MG63 (cell line): ENCODE measurements around the gene SPC25. TPM values are rescaled to one million over a fixed set of nuclear protein-coding genes. Genes with fewer than 3 reads are reported as not detected.
"Not testable (repeated sequence)": the region's sequence is repeated elsewhere in the genome, so short reads cannot be mapped to it uniquely, and the experiment has no call there.

Experiments used
- DNase-seq: peaks from one replicate; pipeline ENCODE4 v3.0.0-alpha.2; 2020
- H3K27me3 ChIP-seq: fragments of 250-450 bp; sonication (Bioruptor Pico); 2 replicates; pipeline ENCODE4 v1.5.1; 2020; ENCODE audit warnings: mild to moderate bottlenecking, moderate library complexity
- H3K36me3 ChIP-seq: fragments of 250-450 bp; sonication (Bioruptor Pico); 2 replicates; pipeline ENCODE4 v1.5.1; 2020; ENCODE audit warnings: mild to moderate bottlenecking, moderate library complexity
- H3K4me3 ChIP-seq: fragments of 250-450 bp; sonication (Bioruptor Pico); 2 replicates; pipeline ENCODE4 v1.5.1; 2020; ENCODE audit warnings: mild to moderate bottlenecking, moderate library complexity
- H3K9me3 ChIP-seq: fragments of 250-450 bp; sonication (Bioruptor Pico); 2 replicates; pipeline ENCODE4 v1.5.1; 2020; ENCODE audit warnings: mild to moderate bottlenecking, moderate library complexity
- total RNA-seq: library from RNA; depleted of rRNA; stranded (reverse); fragments of >200 nt; shearing (Covaris generic); gene quantifications from 2 replicates; pipeline ENCODE4 v1.2.3, GENCODE V29; 2014; ENCODE audit warnings: low replicate concordance; rRNA removed

Gene SPC25
- total RNA-seq: 28.1 and 32.4 TPM in 2 replicates

GRCh38 chr2:168890006-168890782 is at the start of gene SPC25:
SPC25 (minus strand) TSS chr2:168890430; CDS start chr2:168889519, 911 bp downstream.
- Histone ChIP-seq H3K4me3 (peak within 1 kb of the TSS; percentile 86), H3K9me3 (no peaks in the 10 kb centered on the region), H3K36me3 (peaks cover 21% of the 10 kb centered on the region), H3K27me3 (peaks cover 8% of the 10 kb centered on the region)
- DNase-seq: peak; percentile 94

DNA sequence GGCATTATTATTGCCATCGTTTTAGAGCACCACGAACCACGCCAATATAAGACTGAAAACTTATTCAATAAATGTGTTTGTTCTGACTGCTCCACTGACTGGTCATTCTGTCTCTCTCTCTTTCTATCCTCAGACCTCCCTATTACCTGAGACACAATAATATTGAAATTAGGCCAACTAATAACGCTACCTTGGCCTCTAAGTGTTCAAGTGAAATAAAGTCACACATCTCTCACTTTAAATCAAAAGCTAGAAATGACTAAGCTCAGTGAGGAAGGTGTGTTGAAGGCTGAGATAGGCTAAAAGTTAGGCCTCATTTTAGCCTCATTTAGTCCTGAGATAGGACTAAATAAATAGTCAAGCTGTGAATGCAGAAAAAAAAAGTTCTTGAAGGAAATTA is 49.7 kb upstream of the SPC25 start:
- H3K4me3 ChIP-seq: no peak overlapping the region
- H3K9me3 ChIP-seq: no peaks in the 10 kb centered on the region
- no peak for DNase-seq
- H3K27me3 ChIP-seq: peaks cover 5% of the 10 kb centered on the region; the same call in 1 of the 2 replicates
- no peaks in the 10 kb centered on the region for H3K36me3 ChIP-seq

- no peak for DNase-seq
- Histone ChIP-seq H3K36me3 (no peaks in the 10 kb centered on the region), H3K27me3 (0 out of 2 replicates have a peak, but pooled peaks cover 2% of the 10 kb centered on the region), H3K9me3 (no peaks in the 10 kb centered on the region; the same call in 1 of the 2 replicates), H3K4me3 (no peak overlapping the region)
These were observed 48.8 kb upstream of the SPC25 start for GRCh38 chr2:168939061-168939460.

- Histone ChIP-seq H3K36me3 (no peaks in the 10 kb centered on the region), H3K27me3 (peaks cover 3% of the 10 kb centered on the region; the same call in 1 of the 2 replicates)
- no peak for DNase-seq
These were observed 45.8 kb upstream of the SPC25 start for GRCh38 chr2:168935810-168936581.

GRCh38 chr2:168934826-168935225 is 44.6 kb upstream of the SPC25 start:
- H3K27me3 ChIP-seq: peaks cover 12% of the 10 kb centered on the region; the same call in 1 of the 2 replicates
- H3K36me3 ChIP-seq: no peaks in the 10 kb centered on the region
- DNase-seq: no peak
- H3K4me3 ChIP-seq: no peak overlapping the region
- H3K9me3 ChIP-seq: no peaks in the 10 kb centered on the region; the same call in 1 of the 2 replicates

More at GRCh38 chr2:168935810-168936581, 45.8 kb upstream of the SPC25 start:
- Histone ChIP-seq H3K9me3 (no peaks in the 10 kb centered on the region; the same call in 1 of the 2 replicates), H3K4me3 (no peak overlapping the region)

DNA sequence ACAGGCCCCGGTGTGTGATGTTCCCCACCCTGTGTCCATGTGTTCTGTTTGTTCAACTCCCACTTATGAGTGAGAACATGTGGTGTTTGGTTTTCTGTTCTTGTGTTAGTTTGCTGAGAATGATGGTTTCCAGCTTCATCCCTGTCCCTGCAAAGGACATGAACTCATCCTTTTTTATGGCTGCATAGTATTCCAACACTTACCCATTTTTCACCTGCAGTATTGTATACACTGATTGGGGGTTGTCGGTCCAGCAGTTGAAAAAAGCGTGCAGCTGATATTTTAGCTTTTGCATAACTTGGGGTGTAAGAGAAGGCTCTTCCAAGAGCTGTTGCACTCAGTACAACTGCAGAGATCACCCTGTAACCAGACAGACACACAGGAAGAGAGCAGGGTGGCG is 41.9 kb upstream of the SPC25 start:
- H3K4me3 ChIP-seq, H3K36me3 ChIP-seq, DNase-seq, H3K9me3 ChIP-seq: not testable (repeated sequence)
- peaks cover 17% of the 10 kb centered on the region for H3K27me3 ChIP-seq

GRCh38 chr2:168930242-168930641 is 40.0 kb upstream of the SPC25 start:
- H3K9me3 ChIP-seq: no peaks in the 10 kb centered on the region; the same call in 1 of the 2 replicates
- H3K27me3 ChIP-seq: peaks cover 17% of the 10 kb centered on the region
- H3K36me3 ChIP-seq: no peaks in the 10 kb centered on the region
- H3K4me3 ChIP-seq: no peak overlapping the region
- DNase-seq: no peak

DNA sequence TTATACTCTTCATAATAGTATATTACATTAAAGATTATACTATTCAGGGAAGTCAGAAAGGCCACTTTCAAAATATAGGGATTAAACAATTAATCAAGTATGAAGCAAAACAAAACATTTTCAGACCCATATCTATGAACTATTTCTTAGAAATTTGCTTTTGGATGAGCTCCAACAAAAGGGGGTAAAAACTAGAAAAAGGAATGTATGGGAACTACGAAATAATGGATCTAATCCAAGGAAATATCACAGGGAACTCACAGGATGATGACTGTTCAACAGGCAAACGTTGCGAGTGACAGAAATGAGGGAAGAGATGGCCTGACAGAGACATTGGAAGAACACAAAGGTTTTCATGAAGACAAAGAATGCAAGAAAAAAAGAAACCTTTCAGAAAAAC is 38.8 kb upstream of the SPC25 start:
- Histone ChIP-seq H3K9me3 (no peaks in the 10 kb centered on the region; the same call in 1 of the 2 replicates), H3K27me3 (peaks cover 17% of the 10 kb centered on the region), H3K36me3 (no peaks in the 10 kb centered on the region), H3K4me3 (no peak overlapping the region)
- no peak for DNase-seq

- H3K36me3 ChIP-seq: no peaks in the 10 kb centered on the region
- H3K27me3 ChIP-seq: peaks cover 17% of the 10 kb centered on the region
- no peak overlapping the region for H3K4me3 ChIP-seq
- H3K9me3 ChIP-seq: no peaks in the 10 kb centered on the region
- no peak for DNase-seq
These were observed 38.0 kb upstream of the SPC25 start for GRCh38 chr2:168928113-168928831.

GRCh38 chr2:168926621-168927386 is 36.6 kb upstream of the SPC25 start:
- H3K4me3 ChIP-seq: no peak overlapping the region
- no peak for DNase-seq

GRCh38 chr2:168920504-168921157 is 30.4 kb upstream of the SPC25 start:
- H3K27me3 ChIP-seq: peaks cover 15% of the 10 kb centered on the region
- H3K36me3 ChIP-seq: no peaks in the 10 kb centered on the region
- H3K9me3 ChIP-seq: no peaks in the 10 kb centered on the region
- no peak for DNase-seq
- no peak overlapping the region for H3K4me3 ChIP-seq

More at GRCh38 chr2:168926621-168927386, 36.6 kb upstream of the SPC25 start:
- H3K36me3 ChIP-seq: no peaks in the 10 kb centered on the region
- peaks cover 19% of the 10 kb centered on the region for H3K27me3 ChIP-seq
- no peaks in the 10 kb centered on the region for H3K9me3 ChIP-seq

- Histone ChIP-seq H3K9me3 (no peaks in the 10 kb centered on the region), H3K4me3 (no peak overlapping the region), H3K36me3 (no peaks in the 10 kb centered on the region), H3K27me3 (peaks cover 23% of the 10 kb centered on the region)
- no peak for DNase-seq
These were observed 26.1 kb upstream of the SPC25 start for GRCh38 chr2:168916331-168916675.

DNA sequence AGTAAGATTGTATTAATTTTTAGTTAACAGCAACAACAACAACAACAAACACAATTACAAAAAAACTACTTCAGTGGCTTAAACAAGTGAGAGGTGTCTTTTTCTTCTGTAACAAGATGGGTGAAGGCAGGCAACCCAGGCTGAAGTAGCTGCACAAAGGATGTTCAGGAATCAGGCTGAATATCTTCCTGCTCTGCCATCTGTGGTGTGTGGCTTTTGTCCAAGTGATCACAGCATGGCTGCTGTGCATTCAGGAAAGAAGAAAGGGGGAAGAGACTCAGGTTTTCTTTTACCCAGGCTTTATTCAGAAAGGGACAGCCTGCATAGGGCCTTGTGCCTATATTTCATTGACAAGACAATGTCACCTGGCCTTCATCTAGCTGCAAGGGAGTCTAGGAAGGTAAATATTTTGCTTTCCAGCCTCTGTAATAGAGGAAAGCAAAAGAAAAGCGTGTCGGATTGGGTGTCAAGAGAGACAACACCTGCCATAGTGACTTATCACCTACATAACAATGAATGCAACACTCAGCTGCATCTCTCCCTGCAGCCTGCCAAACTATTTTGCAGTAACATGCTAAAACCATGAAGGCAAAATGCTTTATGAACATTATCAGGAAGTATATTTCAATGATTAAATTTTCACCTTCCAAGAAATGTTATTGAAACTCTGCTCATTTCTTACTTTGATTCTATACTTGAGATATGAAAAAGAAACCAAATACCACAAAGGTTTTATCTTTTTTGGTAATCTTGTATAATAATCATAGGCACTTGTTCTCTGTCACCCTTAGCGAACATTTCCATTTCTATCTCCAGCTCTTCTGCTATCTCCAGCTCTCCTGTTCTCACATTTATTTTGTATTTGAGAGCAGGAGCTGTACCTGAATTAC is 25.5 kb upstream of the SPC25 start:
- Histone ChIP-seq H3K4me3 (no peak overlapping the region), H3K27me3 (peaks cover 26% of the 10 kb centered on the region), H3K36me3 (no peaks in the 10 kb centered on the region), H3K9me3 (no peaks in the 10 kb centered on the region)
- no peak for DNase-seq

DNA sequence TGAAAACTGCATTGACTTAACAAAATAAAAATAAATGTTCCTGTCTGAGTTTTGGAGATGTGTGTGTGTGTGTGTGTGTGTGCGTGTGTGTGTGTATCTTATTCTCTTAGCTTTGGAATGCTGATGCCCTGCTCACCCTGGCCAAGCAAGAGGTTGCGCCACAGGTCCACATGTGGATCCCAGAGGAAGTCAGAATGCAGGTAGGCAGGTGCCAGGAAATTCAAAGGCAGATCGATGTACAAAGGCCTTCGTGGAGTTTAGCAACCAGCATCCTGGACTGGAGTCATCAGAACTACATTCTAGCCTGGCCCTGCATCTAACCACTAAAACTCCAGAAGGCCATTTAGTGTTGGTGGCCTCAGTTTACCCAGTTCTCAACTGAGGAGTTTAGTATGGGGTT is 23.3 kb upstream of the SPC25 start:
- H3K27me3 ChIP-seq: peaks cover 32% of the 10 kb centered on the region
- no peak overlapping the region for H3K4me3 ChIP-seq
- no peak for DNase-seq
- no peaks in the 10 kb centered on the region for H3K36me3 ChIP-seq
- no peaks in the 10 kb centered on the region for H3K9me3 ChIP-seq

DNA sequence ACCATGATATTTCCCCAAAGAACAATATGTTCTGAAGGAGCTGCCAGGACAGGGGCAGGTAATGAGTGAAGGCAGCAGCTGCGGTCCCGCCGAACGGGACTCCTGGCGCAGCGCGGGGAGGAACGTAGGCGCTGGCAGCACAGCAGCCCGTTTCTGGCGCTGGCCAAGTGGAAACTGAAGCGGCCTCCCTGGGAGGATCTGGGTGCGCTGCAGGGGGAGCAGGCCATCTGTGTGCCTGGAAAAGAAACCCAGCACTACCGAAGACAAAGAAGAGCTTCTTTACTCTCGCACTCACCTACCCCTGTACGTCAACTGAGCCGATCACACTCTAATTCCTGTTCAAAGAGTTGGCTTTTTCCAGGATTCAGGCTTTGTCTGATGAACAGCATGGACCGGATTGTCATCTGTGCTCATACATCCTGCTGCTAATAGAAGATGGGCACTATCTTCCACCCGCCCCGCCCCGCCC is 22.7 kb upstream of the SPC25 start:
- DNase-seq: peak; percentile 42
- Histone ChIP-seq H3K4me3 (peak overlapping the region; percentile 20), H3K27me3 (peaks cover 28% of the 10 kb centered on the region)

More for the DNA sequence above, 22.7 kb upstream of the SPC25 start:
- Histone ChIP-seq H3K9me3 (no peaks in the 10 kb centered on the region), H3K36me3 (no peaks in the 10 kb centered on the region)
